ENCODE measurements around the gene AGFG1.

DNA sequence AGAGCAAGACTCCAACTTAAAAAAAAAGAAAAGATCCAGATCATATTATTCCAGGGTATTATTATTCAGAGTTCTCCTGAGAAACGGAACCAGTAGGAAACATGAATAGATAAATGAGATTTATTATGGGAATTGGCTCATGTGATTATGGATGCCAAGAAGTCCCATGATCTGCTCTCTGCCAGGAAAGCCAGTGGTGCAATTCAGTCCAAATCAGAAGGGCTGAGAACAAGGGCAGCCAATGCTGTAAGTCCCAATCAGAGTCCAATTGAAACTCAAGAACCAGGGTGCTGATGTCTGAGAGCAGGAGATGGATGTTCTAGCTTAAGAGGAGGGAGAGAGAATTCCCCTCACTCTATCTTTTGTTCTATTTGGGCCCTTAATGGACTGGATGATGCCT lies 134.5 kb downstream of the AGFG1 start:
- TF ChIP-seq POLR2A (IDR thresholded peaks at IDR 0.05; ENCODE audit: low read length) = no peak
- TF ChIP-seq GATA1 (IDR thresholded peaks at IDR 0.05; ENCODE audit: low read depth, low read length) = no peak
